K562 (cell line): ENCODE results near the gene VWF. TPM values are rescaled to one million over a fixed set of nuclear protein-coding genes. Genes with fewer than 3 reads are reported as not detected.

Source experiments
- ATAC-seq: fragments of 200-7000 bp; cut with Tn5 transposase; 3 replicates; pipeline ENCODE4 v1.9.1; 2020; ENCODE audit warnings: moderate library complexity
- BruUV-seq: library from RNA; stranded (reverse); fragments of 400-500 nt; replicated peaks from 2 replicates; lab custom pipeline; 2021; lab: Mats Ljungman, UMichigan
- CTCF ChIA-PET: fragments of 300-600 bp; formaldehyde crosslinking; extraction: SDS; loops from one replicate; lab custom pipeline; 2021; ENCODE audit warnings: low intra/inter-chr PET ratio; lab: Yijun Ruan, JAX
- POLR2A ChIA-PET: fragments of 300-600, 350-650 bp; sonication (Branson Sonifier 250); formaldehyde crosslinking; extraction: SDS; loops from one replicate; lab custom pipeline; 2021; ENCODE audit warnings: antibody characterized with exemption, inconsistent platforms; lab: Yijun Ruan, JAX
- DNase-seq, 4 experiments: peaks; one replicate each; pipeline versions ENCODE4 v3.0.0 to v3.0.0-alpha.2; 2011 to 2018; ENCODE audit warnings: low spot score in 3 of 4, mixed read lengths in 3 of 4; ENCODE audit errors: extremely low read depth in 1 of 4
- FAIRE-seq: peaks from 2 replicates; lab custom pipeline; 2011; peaks lifted over from hg19 to GRCh38; lab: Jason Lieb, UNC
- H2AFZ ChIP-seq: 2 replicates; pipeline ENCODE4 v1.6.0; 2011; ENCODE audit warnings: low read depth, low read length, control low read depth, inconsistent platforms
- H3K27ac ChIP-seq: fragments of 200-600 bp; 3 replicates; pipeline ENCODE4 v1.8.0; 2011; ENCODE audit warnings: low read depth, mild to moderate bottlenecking, control low read depth, inconsistent platforms, low read length, moderate library complexity, mixed read lengths; ENCODE audit errors: extremely low read depth
- H3K27me3 ChIP-seq, 2 experiments: fragments of 300-600 bp in 1 of 2; 2 replicates in 1 of 2; 3 replicates in 1 of 2; pipeline versions ENCODE4 v1.6.0 to v1.8.0; 2011; ENCODE audit warnings: inconsistent platforms in 2 of 2, low read length in 2 of 2, mild to moderate bottlenecking in 1 of 2, mixed read lengths in 1 of 2, moderate library complexity in 1 of 2; ENCODE audit not compliant: control insufficient read depth in 2 of 2, insufficient read depth in 2 of 2
- H3K36me3 ChIP-seq: fragments of 300-600 bp; 3 replicates; pipeline ENCODE4 v1.8.0; 2011; ENCODE audit warnings: mild to moderate bottlenecking, low read length, inconsistent platforms; ENCODE audit not compliant: control insufficient read depth, insufficient read depth
- H3K4me1 ChIP-seq, 2 experiments: fragments of 200-600 bp in 1 of 2; replicated peaks in 1 of 2; 2 replicates in 1 of 2; 3 replicates in 1 of 2; pipeline versions ENCODE4 v1.5.1 to v1.8.0; 2011; ENCODE audit warnings: inconsistent platforms in 2 of 2, low read length in 2 of 2, mild to moderate bottlenecking in 1 of 2, mixed read lengths in 1 of 2, moderate library complexity in 1 of 2; ENCODE audit not compliant: control insufficient read depth in 2 of 2, insufficient read depth in 2 of 2
- H3K4me2 ChIP-seq: 2 replicates; pipeline ENCODE4 v1.6.1; 2011; ENCODE audit warnings: low read length, control low read depth, inconsistent platforms, mixed read lengths; ENCODE audit not compliant: insufficient read depth
- H3K4me3 ChIP-seq: fragments of 200-600 bp; sonication (generic), shearing (Covaris generic); 2 replicates; pipeline ENCODE4 v1.5.1; 2016; ENCODE audit warnings: control low read depth, inconsistent platforms
- H3K79me2 ChIP-seq: fragments of 200-600 bp; 3 replicates; pipeline ENCODE4 v1.8.0; 2011; ENCODE audit warnings: low read length, inconsistent platforms; ENCODE audit not compliant: control insufficient read depth, insufficient read depth
- H3K9ac ChIP-seq, 2 experiments: 2 replicates each; pipeline versions ENCODE4 v1.6.0 to v1.6.1; 2011; ENCODE audit warnings: low read depth in 2 of 2, low read length in 2 of 2, control low read depth in 1 of 2, inconsistent platforms in 1 of 2, mild to moderate bottlenecking in 1 of 2, mixed read lengths in 1 of 2; ENCODE audit not compliant: insufficient read depth in 1 of 2
- H3K9me1 ChIP-seq: one replicate; pipeline ENCODE4 v1.6.0; 2011; ENCODE audit warnings: inconsistent platforms, mild to moderate bottlenecking, low read length, moderate library complexity; ENCODE audit not compliant: control insufficient read depth, insufficient read depth
- H3K9me3 ChIP-seq: replicated peaks from 2 replicates; pipeline ENCODE4 v1.5.1; 2011; ENCODE audit warnings: low read depth, low read length, inconsistent platforms; ENCODE audit not compliant: control insufficient read depth, insufficient read depth
- H4K20me1 ChIP-seq: replicated peaks from 2 replicates; pipeline ENCODE4 v1.6.1; 2011; ENCODE audit warnings: low read length, inconsistent platforms, mixed read lengths; ENCODE audit not compliant: control insufficient read depth, insufficient read depth
- BCOR ChIP-seq: fragments of 450-650 bp; IDR thresholded peaks from 2 replicates; pipeline ENCODE4 v1.6.1; 2016
- COPS2 ChIP-seq: fragments of 450-650 bp; conservative IDR thresholded peaks from 2 replicates; pipeline ENCODE4 v1.6.1; 2016; ENCODE audit warnings: mild to moderate bottlenecking, moderate library complexity
- CREM ChIP-seq: IDR thresholded peaks from 2 replicates; pipeline ENCODE4 v1.6.1; 2014; ENCODE audit warnings: antibody characterized with exemption, low read depth
- DPF2 ChIP-seq: fragments of 450-650 bp; IDR thresholded peaks from 2 replicates; pipeline ENCODE4 v1.6.1; 2016
- EP300 ChIP-seq: IDR thresholded peaks from 2 replicates; pipeline ENCODE4 v1.6.1; 2012; ENCODE audit warnings: low read length, improper control_type of control experiment
- ERF ChIP-seq: fragments of 450-650 bp; formaldehyde crosslinking; IDR thresholded peaks from 2 replicates; pipeline ENCODE4 v1.4.0; 2020; ENCODE audit warnings: mild to moderate bottlenecking, mixed read lengths
- ETV5 ChIP-seq: sonication (generic); formaldehyde crosslinking; IDR thresholded peaks from 2 replicates; pipeline ENCODE4 v1.4.0; 2020; ENCODE audit warnings: low read depth, mild to moderate bottlenecking, missing genetic modification reagents
- GMEB1 ChIP-seq: fragments of 250-450 bp; sonication (Bioruptor Pico); IDR thresholded peaks from 2 replicates; pipeline ENCODE4 v1.4.0; 2020; ENCODE audit warnings: mild to moderate bottlenecking
- KLF16 ChIP-seq: IDR thresholded peaks from 2 replicates; pipeline ENCODE4 v1.6.1; 2016; ENCODE audit warnings: antibody characterized with exemption
- LEF1 ChIP-seq: fragments of 450-650 bp; IDR thresholded peaks from 2 replicates; pipeline ENCODE4 v1.6.1; 2016; ENCODE audit warnings: mild to moderate bottlenecking
- NEUROD1 ChIP-seq: fragments of 150-350 bp; IDR thresholded peaks from 2 replicates; pipeline ENCODE4 v1.6.1; 2014; ENCODE audit warnings: borderline replicate concordance, low read length, low read depth; ENCODE audit not compliant: partially characterized antibody
- NR2C1 ChIP-seq, 2 experiments: fragments of 450-650 bp; IDR thresholded peaks; 2 replicates each; pipeline ENCODE4 v1.6.1; 2017; ENCODE audit warnings: mild to moderate bottlenecking in 2 of 2, antibody characterized with exemption in 1 of 2, inconsistent platforms in 1 of 2, missing compliant biosample characterization in 1 of 2, missing genetic modification characterization in 1 of 2
- NR4A1 ChIP-seq, 2 experiments: fragments of 250-450 bp in 1 of 2; fragments of 450-650 bp in 1 of 2; sonication (Bioruptor Pico) in 1 of 2; IDR thresholded peaks; 2 replicates each; pipeline versions ENCODE4 v1.4.0 to v1.6.1; 2016 to 2020; ENCODE audit warnings: mild to moderate bottlenecking in 2 of 2, missing compliant biosample characterization in 1 of 2, missing genetic modification characterization in 1 of 2, moderate library complexity in 1 of 2
- NRF1 ChIP-seq, 2 experiments: fragments of 450-650 bp; IDR thresholded peaks in 1 of 2; conservative IDR thresholded peaks in 1 of 2; 2 replicates each; pipeline ENCODE4 v1.6.1; 2014; ENCODE audit warnings: mild to moderate bottlenecking in 2 of 2
- SOX6 ChIP-seq: fragments of 450-650 bp; IDR thresholded peaks from 2 replicates; pipeline ENCODE4 v1.6.1; 2014; ENCODE audit warnings: mild to moderate bottlenecking
- TAL1 ChIP-seq: fragments of 450-650 bp; IDR thresholded peaks from 2 replicates; pipeline ENCODE4 v1.6.1; 2016; ENCODE audit warnings: mild to moderate bottlenecking
- TFAP4 ChIP-seq: sonication (generic); formaldehyde crosslinking; IDR thresholded peaks from 2 replicates; pipeline ENCODE4 v1.8.0; 2022; ENCODE audit warnings: missing genetic modification reagents, mild to moderate bottlenecking, moderate library complexity, borderline replicate concordance
- ZC3H4 ChIP-seq: sonication (generic); formaldehyde crosslinking; IDR thresholded peaks from 2 replicates; pipeline ENCODE4 v1.9.0; 2021; ENCODE audit warnings: missing genetic modification reagents, borderline replicate concordance
- ZNF133 ChIP-seq: fragments of 250-450 bp; sonication (Bioruptor Pico); IDR thresholded peaks from 2 replicates; pipeline ENCODE4 v1.4.0; 2020; ENCODE audit warnings: mild to moderate bottlenecking
- ZNF175 ChIP-seq: fragments of 200-800 bp; sonication (Bioruptor generic); IDR thresholded peaks from 2 replicates; pipeline ENCODE4 v1.6.1; 2016; ENCODE audit warnings: low read depth, mild to moderate bottlenecking, missing genetic modification characterization, missing compliant biosample characterization
- WGBS: fragments of 100-300 bp; shearing (Covaris generic); methylation state at CpG from one replicate; pipeline ENCODE4 v1.1.6; 2016; ENCODE audit warnings: low coverage, mixed read lengths; ENCODE audit not compliant: insufficient coverage; ENCODE audit errors: missing lambda C conversion rate; 5-methylcytosine and 5-hydroxymethylcytosine counted together
- in situ Hi-C: fragments of 300-500 bp; cut with MboI; formaldehyde crosslinking; loops from 4 replicates; pipeline ENCODE4 v1.15.0; 2018; ENCODE audit warnings: inconsistent platforms, mixed read lengths
- intact Hi-C: fragments of 100-400 bp; cut with micrococcal nuclease; formaldehyde crosslinking; loops from 2 replicates; pipeline ENCODE4 v1.14.2; 2022
- polyA plus RNA-seq, 8 experiments: library from polyadenylated mRNA; depleted of rRNA in 4 of 8; stranded (reverse) in 5 of 8; unstranded in 3 of 8; fragments of >200 nt; fragmentation: Nextera tagmentation in 2 of 8; fragmentation: Illumina TruSeq in 1 of 8; extraction: Ambion mirVana in 2 of 8; extraction: Trizol in 1 of 8; gene quantifications; 2 replicates each; pipeline versions ENCODE4 v1.2.1 to v1.2.3, GENCODE V29; 2011 to 2014; ENCODE audit warnings: inconsistent platforms in 1 of 8, missing spikeins in 1 of 8
- total RNA-seq, 7 experiments: library from RNA; depleted of rRNA in 6 of 7; stranded (reverse); fragments of >200 nt in 6 of 7; fragmentation: Illumina TruSeq in 2 of 7; extraction: Trizol in 2 of 7; gene quantifications; 2 replicates each; pipeline versions ENCODE4 v1.2.1 to v1.2.3, GENCODE V29; 2011 to 2021; ENCODE audit warnings: low replicate concordance in 1 of 7

VWF gene
- total and polyA plus RNA-seq, 9 of the 15 experiments (the other 6 are each of a cell fraction or from before 2014, with no cell fraction given): 0.53 TPM; not detected in 8

GRCh38 chr12:6167327-6168280 is 43.1 kb upstream of the VWF start:
- in situ Hi-C loops: no loop called here
- Histone ChIP-seq H3K4me1 (peaks cover 18 to 23% of the 10 kb centered on the region in 2 experiments), H3K27me3 (no peaks in the 10 kb centered on the region), H2AFZ (peak overlapping the region; percentile 80), H3K79me2 (no peaks in the 10 kb centered on the region), H3K4me3 (no peak overlapping the region), H3K9me1 (no peaks in the 10 kb centered on the region), H3K36me3 (no peaks in the 10 kb centered on the region), H3K9ac (peak overlapping the region; percentile 50 to 69; a peak in 3 of 4 replicates), H3K27ac (peak overlapping the region; percentile 94; the same call in 2 of the 3 replicates), H3K9me3 (no peaks in the 10 kb centered on the region), H4K20me1 (no peaks in the 10 kb centered on the region), H3K4me2 (peak overlapping the region; percentile 78)
- BruUV-seq: no TSS peak
- FAIRE-seq (peak; percentile 85), ATAC-seq (peak; percentile 96), DNase-seq (peak; percentile 57 to 87 (median 67))
- intact Hi-C loops: no loop called here
- POLR2A ChIA-PET: interaction anchor here (1.4 kb wide), 1 partner anchor 25 kb away, joined by 3 read pairs; no protein-coding TSS in a partner anchor
- WGBS: 6% methylated on average over 17 of the region's 17 CpGs
- CTCF ChIA-PET: no interaction called here
- TF ChIP-seq LEF1 (peak; percentile 86; the same call in 1 of the 2 replicates), EP300 (peak; percentile 80), ZC3H4 (CRISPR knock-in tag) (peak; percentile 31; the same call in 1 of the 2 replicates), ETV5 (CRISPR knock-in tag) (peak; percentile 31; the same call in 1 of the 2 replicates), ZNF133 (CRISPR knock-in tag) (no peak), ZNF175 (CRISPR knock-in tag) (peak; percentile 62), CREM (peak; percentile 79), TAL1 (peak; percentile 36), GMEB1 (CRISPR knock-in tag) (no peak), NR2C1 (IDR thresholded peaks at IDR 0.05) (peak; percentile 24; the same call in 1 of the 2 replicates), NR2C1 (tag; IDR thresholded peaks at IDR 0.05) (peak; percentile 79), NEUROD1 (peak; percentile 92), ERF (0 out of 2 replicates have a peak, but pooled peaks have one; percentile 24), KLF16 (peak; percentile 31; the same call in 1 of the 2 replicates), BCOR (0 out of 2 replicates have a peak, but pooled peaks have one; percentile 18), COPS2 (no peak), TFAP4 (CRISPR knock-in tag) (peak; percentile 91), DPF2 (peak; percentile 92), NR4A1 (CRISPR knock-in tag; IDR thresholded peaks at IDR 0.05) (no peak), NR4A1 (tag; IDR thresholded peaks at IDR 0.05) (peak; percentile 60; the same call in 1 of the 2 replicates), NRF1 (conservative IDR thresholded peaks at IDR 0.05 in 1 of 2, IDR thresholded peaks at IDR 0.05 in 1 of 2) (0 out of 4 replicates have a peak, but pooled peaks of 1 of the 2 experiments have one; percentile 46), SOX6 (peak; percentile 84)
